A673 (cell line): ENCODE results near the gene TNRC6A.

Experiments used
- EZH2 ChIP-seq: fragments of 200-600 bp; sonication (generic); IDR thresholded peaks from 2 replicates; pipeline ENCODE4 v1.6.1; 2017; ENCODE audit warnings: borderline replicate concordance, low read depth, mild to moderate bottlenecking, mixed read lengths, antibody characterized with exemption, low read length; ENCODE audit not compliant: poor library complexity, severe bottlenecking
- TF ChIP-seq, protein P1 (sequence below): fragments of 300-800, 200-600 bp; sonication (generic); conservative IDR thresholded peaks from 2 replicates; pipeline ENCODE4 v1.5.1; 2017; ENCODE audit warnings: low read depth, mild to moderate bottlenecking, antibody characterized with exemption, low read length, moderate library complexity, mixed read lengths

DNA sequence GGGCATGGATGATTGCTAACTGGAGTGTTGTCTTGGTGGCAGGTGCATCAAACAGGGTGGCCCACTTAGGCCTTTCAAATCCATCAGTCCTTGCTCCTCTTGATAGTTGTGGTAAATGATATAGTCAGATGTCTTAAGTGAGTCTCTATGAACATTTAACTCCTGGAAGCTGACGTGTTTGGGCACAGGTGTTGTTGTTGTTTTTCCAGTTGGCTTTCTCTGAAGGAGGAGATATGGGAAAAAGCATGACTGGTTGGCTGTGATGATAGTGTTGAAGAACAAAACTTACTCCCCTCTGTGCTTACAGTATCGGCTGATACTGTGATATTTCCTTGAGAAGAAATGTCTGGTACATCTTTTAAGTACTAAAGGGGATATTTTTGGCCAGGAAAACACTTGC is 18.0 kb downstream of the TNRC6A start:
- TF ChIP-seq EZH2: no peak
- TF ChIP-seq, protein P1, sequence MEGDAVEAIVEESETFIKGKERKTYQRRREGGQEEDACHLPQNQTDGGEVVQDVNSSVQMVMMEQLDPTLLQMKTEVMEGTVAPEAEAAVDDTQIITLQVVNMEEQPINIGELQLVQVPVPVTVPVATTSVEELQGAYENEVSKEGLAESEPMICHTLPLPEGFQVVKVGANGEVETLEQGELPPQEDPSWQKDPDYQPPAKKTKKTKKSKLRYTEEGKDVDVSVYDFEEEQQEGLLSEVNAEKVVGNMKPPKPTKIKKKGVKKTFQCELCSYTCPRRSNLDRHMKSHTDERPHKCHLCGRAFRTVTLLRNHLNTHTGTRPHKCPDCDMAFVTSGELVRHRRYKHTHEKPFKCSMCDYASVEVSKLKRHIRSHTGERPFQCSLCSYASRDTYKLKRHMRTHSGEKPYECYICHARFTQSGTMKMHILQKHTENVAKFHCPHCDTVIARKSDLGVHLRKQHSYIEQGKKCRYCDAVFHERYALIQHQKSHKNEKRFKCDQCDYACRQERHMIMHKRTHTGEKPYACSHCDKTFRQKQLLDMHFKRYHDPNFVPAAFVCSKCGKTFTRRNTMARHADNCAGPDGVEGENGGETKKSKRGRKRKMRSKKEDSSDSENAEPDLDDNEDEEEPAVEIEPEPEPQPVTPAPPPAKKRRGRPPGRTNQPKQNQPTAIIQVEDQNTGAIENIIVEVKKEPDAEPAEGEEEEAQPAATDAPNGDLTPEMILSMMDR: no peak
